Fibroblast of lung (primary cell): Measurements from ENCODE around the gene PIK3C2G. TPM values are rescaled to one million over a fixed set of nuclear protein-coding genes. Genes with fewer than 3 reads are reported as not detected.

Source experiments
- DNase-seq, 2 donors: peaks; one replicate each; pipeline versions ENCODE4 v3.0.0 to v3.0.0-alpha.2; 2010; ENCODE audit warnings: low read depth in 2 of 2
- H2AFZ ChIP-seq: 2 replicates; pipeline ENCODE4 v1.5.1; 2012; ENCODE audit warnings: low read length, control low read depth, inconsistent platforms
- H3K27ac ChIP-seq: 2 replicates; pipeline ENCODE4 v1.5.1; 2011; ENCODE audit warnings: low read length, control low read depth; ENCODE audit not compliant: insufficient read depth
- H3K27me3 ChIP-seq: 2 replicates; pipeline ENCODE4 v1.5.1; 2011; ENCODE audit warnings: mild to moderate bottlenecking, low read length; ENCODE audit not compliant: control insufficient read depth, insufficient read depth
- H3K36me3 ChIP-seq: 2 replicates; pipeline ENCODE4 v1.5.1; 2011; ENCODE audit warnings: low read length; ENCODE audit not compliant: control insufficient read depth, insufficient read depth
- H3K4me1 ChIP-seq: 2 replicates; pipeline ENCODE4 v1.5.1; 2011; ENCODE audit warnings: low read length; ENCODE audit not compliant: control insufficient read depth, insufficient read depth; ENCODE audit errors: extremely low read depth
- H3K4me2 ChIP-seq: 2 replicates; pipeline ENCODE4 v1.5.1; 2011; ENCODE audit warnings: low read length, control low read depth; ENCODE audit not compliant: insufficient read depth; ENCODE audit errors: extremely low read depth
- H3K4me3 ChIP-seq, 4 experiments: fragments of 200-600 bp in 1 of 4; sonication (generic) in 1 of 4; replicated peaks in 1 of 4; 2 replicates each; pipeline ENCODE4 v1.5.1; 2011 to 2016; ENCODE audit warnings: low read length in 4 of 4, low read depth in 3 of 4, mild to moderate bottlenecking in 3 of 4, control low read depth in 2 of 4, inconsistent platforms in 1 of 4, mixed read lengths in 1 of 4; ENCODE audit not compliant: insufficient read depth in 1 of 4; ENCODE audit errors: control extremely low read depth in 1 of 4
- H3K79me2 ChIP-seq: 2 replicates; pipeline ENCODE4 v1.5.1; 2012; ENCODE audit warnings: mild to moderate bottlenecking, low read length, inconsistent platforms; ENCODE audit not compliant: control insufficient read depth, insufficient read depth
- H3K9ac ChIP-seq: 2 replicates; pipeline ENCODE4 v1.5.1; 2011; ENCODE audit warnings: mild to moderate bottlenecking, low read length, control low read depth; ENCODE audit not compliant: insufficient read depth
- H3K9me3 ChIP-seq: 2 replicates; pipeline ENCODE4 v1.5.1; 2012; ENCODE audit warnings: low read depth, low read length; ENCODE audit not compliant: control insufficient read depth, insufficient read depth
- H4K20me1 ChIP-seq: 2 replicates; pipeline ENCODE4 v1.5.1; 2011; ENCODE audit warnings: low read length; ENCODE audit not compliant: control insufficient read depth, insufficient read depth; ENCODE audit errors: extremely low read depth
- EZH2 ChIP-seq: IDR thresholded peaks from 2 replicates; pipeline ENCODE4 v1.5.1; 2012; ENCODE audit warnings: low read length, control low read depth, mild to moderate bottlenecking; ENCODE audit errors: missing control alignments
- polyA plus RNA-seq, 2 donors: library from polyadenylated mRNA; depleted of rRNA in 1 of 2; stranded (reverse) in 1 of 2; unstranded in 1 of 2; fragments of >200 nt; gene quantifications; 2 replicates each; pipeline ENCODE4 v1.2.1, GENCODE V29; 2011 to 2012; ENCODE audit warnings: missing spikeins in 1 of 2
- total RNA-seq: library from RNA; depleted of rRNA; stranded (reverse); fragments of >200 nt; gene quantifications from 2 replicates; pipeline ENCODE4 v1.2.1, GENCODE V29; 2014
- TF ChIP-seq, protein P1 (sequence below), 2 donors: IDR thresholded peaks in 1 of 2; conservative IDR thresholded peaks in 1 of 2; 1 replicate in 1 of 2; 2 replicates in 1 of 2; pipeline ENCODE4 v1.5.1; 2011 to 2012; ENCODE audit warnings: low read length in 2 of 2, control low read depth in 1 of 2, inconsistent platforms in 1 of 2, low read depth in 1 of 2, mild to moderate bottlenecking in 1 of 2

PIK3C2G gene
- total and polyA plus RNA-seq, 2 donors (not counting 1 experiment from before 2014, with no cell fraction given): not detected

DNA sequence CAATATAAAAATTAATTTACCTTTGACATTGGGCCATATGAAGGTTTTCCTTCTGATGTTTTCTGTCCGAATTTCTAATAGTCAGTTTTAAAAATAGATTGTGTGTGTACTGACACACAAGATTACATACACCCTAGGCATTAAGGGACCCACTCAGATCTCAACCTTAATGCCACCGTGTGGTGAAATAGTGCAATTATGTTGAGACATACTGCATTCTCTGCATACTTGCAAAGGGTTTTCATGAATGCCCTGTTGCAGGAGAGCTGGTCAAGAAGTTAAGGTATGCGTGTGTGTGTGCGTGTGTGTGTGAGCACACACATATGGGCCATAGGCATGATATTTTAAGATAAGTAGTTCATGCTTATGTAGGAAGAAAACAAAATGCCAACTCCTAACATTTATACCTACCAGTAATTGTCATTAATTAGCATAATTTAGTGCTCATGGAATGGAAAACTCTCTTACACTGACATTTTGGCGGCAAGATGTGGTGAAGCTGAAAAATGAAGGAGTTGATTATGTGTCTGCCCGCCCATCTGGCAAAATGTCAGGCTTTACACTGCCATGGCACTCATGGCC, 58.8 kb downstream of the PIK3C2G start:
- H3K79me2 ChIP-seq: no peaks in the 10 kb centered on the region
- TF ChIP-seq, protein P1, sequence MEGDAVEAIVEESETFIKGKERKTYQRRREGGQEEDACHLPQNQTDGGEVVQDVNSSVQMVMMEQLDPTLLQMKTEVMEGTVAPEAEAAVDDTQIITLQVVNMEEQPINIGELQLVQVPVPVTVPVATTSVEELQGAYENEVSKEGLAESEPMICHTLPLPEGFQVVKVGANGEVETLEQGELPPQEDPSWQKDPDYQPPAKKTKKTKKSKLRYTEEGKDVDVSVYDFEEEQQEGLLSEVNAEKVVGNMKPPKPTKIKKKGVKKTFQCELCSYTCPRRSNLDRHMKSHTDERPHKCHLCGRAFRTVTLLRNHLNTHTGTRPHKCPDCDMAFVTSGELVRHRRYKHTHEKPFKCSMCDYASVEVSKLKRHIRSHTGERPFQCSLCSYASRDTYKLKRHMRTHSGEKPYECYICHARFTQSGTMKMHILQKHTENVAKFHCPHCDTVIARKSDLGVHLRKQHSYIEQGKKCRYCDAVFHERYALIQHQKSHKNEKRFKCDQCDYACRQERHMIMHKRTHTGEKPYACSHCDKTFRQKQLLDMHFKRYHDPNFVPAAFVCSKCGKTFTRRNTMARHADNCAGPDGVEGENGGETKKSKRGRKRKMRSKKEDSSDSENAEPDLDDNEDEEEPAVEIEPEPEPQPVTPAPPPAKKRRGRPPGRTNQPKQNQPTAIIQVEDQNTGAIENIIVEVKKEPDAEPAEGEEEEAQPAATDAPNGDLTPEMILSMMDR (conservative IDR thresholded peaks at IDR 0.05 in 1 of 2, IDR thresholded peaks at IDR 0.05 in 1 of 2; ENCODE audit: low read depth in 1 of 2, low read length in 2 of 2): peak; percentile 34 to 60
- no peak for TF ChIP-seq EZH2
- no peak overlapping the region for H3K27ac ChIP-seq
- no peaks in the 10 kb centered on the region for H3K27me3 ChIP-seq
- H4K20me1 ChIP-seq: no peaks in the 10 kb centered on the region
- no peak overlapping the region for H3K9ac ChIP-seq
- no peaks in the 10 kb centered on the region for H3K9me3 ChIP-seq
- no peak overlapping the region for H3K4me3 ChIP-seq
- H3K4me1 ChIP-seq: peaks cover 4% of the 10 kb centered on the region
- H2AFZ ChIP-seq: no peak overlapping the region
- H3K4me2 ChIP-seq: no peak overlapping the region
- DNase-seq: peak; percentile 67 to 89
- no peaks in the 10 kb centered on the region for H3K36me3 ChIP-seq

DNA sequence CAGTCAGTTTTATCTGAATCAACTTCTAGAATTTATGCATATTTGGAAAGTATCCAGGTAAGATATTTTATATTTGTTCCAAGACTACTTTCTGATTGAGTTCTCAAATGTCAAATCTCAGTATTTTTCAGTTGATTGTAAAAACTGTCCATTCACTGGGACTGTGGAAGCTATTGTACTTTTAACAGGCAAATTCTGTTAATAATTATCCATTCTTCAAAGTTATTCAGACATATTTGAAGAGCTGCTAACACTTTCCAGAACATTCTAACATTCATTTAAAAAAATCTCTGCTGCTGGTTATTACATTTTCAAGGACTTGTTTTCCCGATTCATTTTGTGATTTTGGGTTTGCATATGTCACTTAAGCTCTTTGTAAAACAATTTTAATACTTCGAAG, 59.7 kb downstream of the PIK3C2G start:
- H3K36me3 ChIP-seq: no peaks in the 10 kb centered on the region
- no peaks in the 10 kb centered on the region for H3K9me3 ChIP-seq
- H3K4me3 ChIP-seq: no peak overlapping the region
- TF ChIP-seq, protein P1 (conservative IDR thresholded peaks at IDR 0.05 in 1 of 2, IDR thresholded peaks at IDR 0.05 in 1 of 2; ENCODE audit: low read depth in 1 of 2, low read length in 2 of 2): no peak
- no peak for TF ChIP-seq EZH2
- H3K4me2 ChIP-seq: no peak overlapping the region
- no peaks in the 10 kb centered on the region for H4K20me1 ChIP-seq
- DNase-seq: no peak
- H3K27ac ChIP-seq: no peak overlapping the region
- H3K4me1 ChIP-seq: peaks cover 4% of the 10 kb centered on the region
- H3K9ac ChIP-seq: no peak overlapping the region
- H3K79me2 ChIP-seq: no peaks in the 10 kb centered on the region
- H2AFZ ChIP-seq: no peak overlapping the region
- H3K27me3 ChIP-seq: no peaks in the 10 kb centered on the region

DNA sequence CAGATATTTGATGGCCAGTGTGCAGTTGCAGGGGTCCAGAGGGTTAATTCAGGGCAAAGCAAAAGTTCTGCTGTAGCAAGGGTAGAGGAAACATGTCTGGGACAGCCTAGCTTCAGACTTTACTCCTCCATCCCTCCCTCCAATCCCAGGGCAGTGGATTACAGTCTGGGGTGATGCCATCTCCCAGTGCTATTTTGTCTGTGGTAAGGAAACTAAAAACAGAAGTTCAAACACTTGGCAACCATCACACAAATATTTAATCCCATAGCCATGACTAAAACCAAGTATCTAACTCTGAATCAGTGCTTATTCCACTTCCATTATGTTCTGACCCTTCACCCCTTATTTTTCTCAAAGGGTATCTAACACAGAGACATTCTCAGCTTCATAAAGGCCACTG, 61.8 kb downstream of the PIK3C2G start:
- Histone ChIP-seq H3K79me2 (no peaks in the 10 kb centered on the region), H2AFZ (no peak overlapping the region), H3K27ac (no peak overlapping the region), H3K9me3 (no peaks in the 10 kb centered on the region), H3K4me3 (no peak overlapping the region), H3K36me3 (no peaks in the 10 kb centered on the region), H3K4me1 (peaks cover 4% of the 10 kb centered on the region), H3K9ac (no peak overlapping the region), H3K27me3 (no peaks in the 10 kb centered on the region), H4K20me1 (no peaks in the 10 kb centered on the region), H3K4me2 (no peak overlapping the region)
- TF ChIP-seq, protein P1 (conservative IDR thresholded peaks at IDR 0.05 in 1 of 2, IDR thresholded peaks at IDR 0.05 in 1 of 2; ENCODE audit: low read depth in 1 of 2, low read length in 2 of 2): no peak
- no peak for TF ChIP-seq EZH2
- peak; percentile 31 to 54 for DNase-seq
